ENCODE results near the gene GORASP2. TPM values are rescaled to one million over a fixed set of nuclear protein-coding genes. Genes with fewer than 3 reads are reported as not detected.

GORASP2 gene
- 10 to 100 TPM; 74.6 to 77.1 TPM for total RNA-seq
- 10 to 100 TPM; 34.9 to 38.9 TPM for polyA plus RNA-seq
- long read RNA-seq, donor 1, transcript GORASP2-201 (10 exons, 3,173 nt) = major isoform, 127 of 203 reads
- long read RNA-seq, donor 1, partial matches to known transcripts = 58 of 203 reads
- long read RNA-seq, donor 1, other reads (novel, unspliced or antisense) = 13 of 203 reads
- long read RNA-seq, donor 2, transcript GORASP2-201 (10 exons, 3,173 nt) = major isoform, 26 of 41 reads
- long read RNA-seq, donor 2, partial matches to known transcripts = 7 of 41 reads
- long read RNA-seq, donor 2, other reads (novel, unspliced or antisense) = 7 of 41 reads

DNA sequence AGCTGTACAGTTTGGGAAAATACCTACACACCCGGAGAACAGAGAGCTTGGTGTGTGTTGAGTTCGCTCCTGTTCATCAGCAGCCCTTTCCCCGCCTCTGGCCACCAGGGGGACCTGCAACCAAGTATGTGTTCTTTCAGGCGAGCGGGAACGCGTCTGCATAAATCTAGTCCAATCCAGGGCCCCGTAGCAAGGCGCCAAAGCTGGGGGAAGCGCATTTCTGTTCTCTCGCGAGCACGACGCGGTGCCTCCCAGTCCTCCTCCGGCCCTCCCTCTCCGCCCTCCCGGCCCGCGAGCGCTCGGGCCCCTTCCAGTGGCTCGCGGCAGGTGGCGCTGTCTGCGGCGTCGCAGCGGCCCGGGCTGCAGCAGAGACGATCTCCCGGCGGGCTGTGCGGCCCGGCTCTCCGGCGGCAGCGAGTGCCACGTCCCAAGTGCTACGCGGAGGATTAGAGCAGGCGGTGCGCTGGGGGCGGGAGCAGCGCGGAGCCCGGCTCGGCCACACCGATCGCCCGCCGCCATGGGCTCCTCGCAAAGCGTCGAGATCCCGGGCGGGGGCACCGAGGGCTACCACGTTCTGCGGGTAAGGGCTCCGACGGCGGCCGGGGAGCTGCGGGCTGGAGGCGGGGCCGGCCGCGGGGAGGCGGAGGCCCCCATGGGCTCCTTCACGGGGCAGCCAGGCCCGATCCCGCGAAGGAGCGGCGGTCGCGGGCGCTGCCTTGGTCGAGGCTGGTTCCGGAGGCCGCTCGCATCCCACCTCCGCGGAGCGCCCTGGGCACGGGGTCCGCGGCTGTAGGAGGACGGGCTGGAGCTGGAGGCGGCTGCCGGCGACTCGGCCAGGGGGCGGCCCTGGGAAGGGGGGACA is at the start of gene GORASP2:
TSS of gene GORASP2 (plus strand) at position 430 of the 862 bp plus-strand sequence. CDS start at position 518, 88 bp downstream.
- Histone ChIP-seq H3K9me3 (ENCODE audit: control insufficient read depth, low read length) (no peaks in the 10 kb centered on the region), H3K36me3 (ENCODE audit: control insufficient read depth in 1 of 2, insufficient read depth in 2 of 2, low read length in 1 of 2) (no peaks in the 10 kb centered on the region), H3K27ac (ENCODE audit: low read depth in 1 of 2, low read length in 2 of 2) (peak within 1 kb of the TSS; percentile 44 to 95), H3K4me3 (ENCODE audit: low read length in 2 of 2) (peak within 1 kb of the TSS; percentile 73 to 91), H3K27me3 (ENCODE audit: control insufficient read depth in 1 of 2, insufficient read depth in 2 of 2, low read length in 1 of 2) (no peaks in the 10 kb centered on the region), H3K4me1 (ENCODE audit: control insufficient read depth in 1 of 2, insufficient read depth in 2 of 2, low read length in 2 of 2) (peaks cover 2% of the 10 kb centered on the region in 2 donors)
- ATAC-seq (ENCODE audit: low FRiP score) = peak; percentile 100
- WGBS, 2 donors = 0 to 1% methylated on average over 90 to 95 of the region's 95 CpGs
- intact Hi-C loops (cut with DNase I) = loop anchor here in 1 of 2 donors (5.0 kb wide), 1 partner anchor 488 kb away; no protein-coding TSS in a partner anchor
- peak; percentile 99 to 100 for DNase-seq

DNA sequence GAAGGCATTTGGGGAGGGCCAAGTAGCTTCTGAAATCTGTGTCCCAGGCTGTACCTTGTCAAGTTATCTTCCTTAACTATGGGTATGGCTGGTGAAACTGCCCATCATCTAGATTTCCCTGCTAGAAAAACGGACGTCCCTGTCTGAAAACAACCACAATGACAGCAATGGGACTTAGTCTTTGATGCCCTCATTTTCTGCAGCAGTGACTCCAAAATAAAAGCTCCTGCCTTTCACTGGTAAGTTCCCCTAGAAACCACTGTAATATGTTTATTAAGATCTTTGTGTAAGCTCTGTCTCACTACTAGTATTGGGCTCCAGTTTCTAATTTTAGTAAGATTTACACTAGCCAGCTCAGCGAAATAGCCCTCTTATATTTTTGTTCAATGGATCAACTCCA is 47.2 kb upstream of the GORASP2 start:
- Histone ChIP-seq H3K27me3 (ENCODE audit: control insufficient read depth in 1 of 2, insufficient read depth in 2 of 2, low read length in 1 of 2) (no peaks in the 10 kb centered on the region), H3K36me3 (ENCODE audit: control insufficient read depth in 1 of 2, insufficient read depth in 2 of 2, low read length in 1 of 2) (no peaks in the 10 kb centered on the region), H3K4me1 (ENCODE audit: control insufficient read depth in 1 of 2, insufficient read depth in 2 of 2, low read length in 2 of 2) (no peaks in the 10 kb centered on the region), H3K9me3 (ENCODE audit: control insufficient read depth, low read length) (no peaks in the 10 kb centered on the region), H3K4me3 (ENCODE audit: low read length in 2 of 2) (no peak overlapping the region), H3K27ac (ENCODE audit: low read depth in 1 of 2, low read length in 2 of 2) (no peak overlapping the region)
- 11 to 17% methylated on average over 3 of the region's 3 CpGs for WGBS, 2 donors
- ATAC-seq (ENCODE audit: low FRiP score) (no peak), DNase-seq (no peak)
- intact Hi-C loops (cut with DNase I) = no loop called here

DNA sequence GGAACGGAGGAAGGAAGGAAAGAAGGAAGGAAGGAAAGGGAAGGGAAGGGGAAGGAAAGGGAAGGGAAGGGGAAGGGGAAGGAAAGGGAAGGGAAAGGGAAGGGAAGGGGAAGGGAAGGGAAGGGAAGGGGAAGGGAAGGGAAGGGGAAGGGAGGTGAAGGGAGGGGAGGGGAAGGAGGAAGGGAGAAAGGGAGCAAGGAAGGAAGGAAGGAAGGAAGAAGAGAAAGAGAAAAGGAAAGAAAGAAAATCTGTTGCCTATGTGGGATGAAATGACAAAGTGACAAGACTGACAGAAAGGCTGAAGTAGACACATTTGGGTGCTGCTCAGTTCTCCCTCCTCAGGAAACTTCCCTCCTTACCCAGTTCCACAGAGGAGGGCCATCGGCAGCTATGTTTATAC is 46.3 kb upstream of the GORASP2 start:
- Histone ChIP-seq H3K4me3 (ENCODE audit: low read length in 2 of 2) (no peak overlapping the region), H3K36me3 (ENCODE audit: control insufficient read depth in 1 of 2, insufficient read depth in 2 of 2, low read length in 1 of 2) (no peaks in the 10 kb centered on the region), H3K9me3 (ENCODE audit: control insufficient read depth, low read length) (no peaks in the 10 kb centered on the region), H3K27me3 (ENCODE audit: control insufficient read depth in 1 of 2, insufficient read depth in 2 of 2, low read length in 1 of 2) (no peaks in the 10 kb centered on the region), H3K4me1 (ENCODE audit: control insufficient read depth in 1 of 2, insufficient read depth in 2 of 2, low read length in 2 of 2) (no peaks in the 10 kb centered on the region), H3K27ac (ENCODE audit: low read depth in 1 of 2, low read length in 2 of 2) (no peak overlapping the region)
- ATAC-seq (ENCODE audit: low FRiP score) (no peak), DNase-seq (no peak)
- intact Hi-C loops (cut with DNase I) = no loop called here
- 83 to 93% methylated on average over 2 of the region's 2 CpGs for WGBS, 2 donors

DNA sequence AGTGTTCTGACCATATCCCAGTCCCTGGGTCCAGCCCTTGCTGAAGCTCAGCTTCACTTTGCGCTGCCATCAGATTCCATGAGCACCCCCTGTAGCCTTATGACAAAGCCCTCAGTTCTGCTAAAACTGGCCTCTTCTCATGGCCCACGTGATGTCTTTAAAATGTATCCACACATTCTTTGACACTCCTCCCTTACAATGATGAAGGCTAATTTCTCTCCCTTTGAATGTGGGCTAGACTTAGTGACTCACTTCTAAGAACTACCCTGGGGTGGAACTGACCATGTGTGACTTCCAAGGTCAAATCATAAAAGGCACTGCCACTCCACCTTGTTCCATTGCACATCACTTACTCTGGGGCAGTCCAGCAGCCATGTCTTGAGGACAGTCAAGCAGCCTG is 45.4 kb upstream of the GORASP2 start:
- DNase-seq (no peak), ATAC-seq (ENCODE audit: low FRiP score) (no peak)
- intact Hi-C loops (cut with DNase I) = no loop called here
- H3K27ac ChIP-seq (ENCODE audit: low read depth in 1 of 2, low read length in 2 of 2) = no peak overlapping the region
- H3K36me3 ChIP-seq (ENCODE audit: control insufficient read depth in 1 of 2, insufficient read depth in 2 of 2, low read length in 1 of 2) = no peaks in the 10 kb centered on the region
- H3K4me1 ChIP-seq (ENCODE audit: control insufficient read depth in 1 of 2, insufficient read depth in 2 of 2, low read length in 2 of 2) = no peaks in the 10 kb centered on the region
- no peak overlapping the region for H3K4me3 ChIP-seq (ENCODE audit: low read length in 2 of 2)
- no peaks in the 10 kb centered on the region for H3K27me3 ChIP-seq (ENCODE audit: control insufficient read depth in 1 of 2, insufficient read depth in 2 of 2, low read length in 1 of 2)
- no peaks in the 10 kb centered on the region for H3K9me3 ChIP-seq (ENCODE audit: control insufficient read depth, low read length)
- WGBS, 2 donors = 89 to 90% methylated on average over 2 of the region's 2 CpGs

DNA sequence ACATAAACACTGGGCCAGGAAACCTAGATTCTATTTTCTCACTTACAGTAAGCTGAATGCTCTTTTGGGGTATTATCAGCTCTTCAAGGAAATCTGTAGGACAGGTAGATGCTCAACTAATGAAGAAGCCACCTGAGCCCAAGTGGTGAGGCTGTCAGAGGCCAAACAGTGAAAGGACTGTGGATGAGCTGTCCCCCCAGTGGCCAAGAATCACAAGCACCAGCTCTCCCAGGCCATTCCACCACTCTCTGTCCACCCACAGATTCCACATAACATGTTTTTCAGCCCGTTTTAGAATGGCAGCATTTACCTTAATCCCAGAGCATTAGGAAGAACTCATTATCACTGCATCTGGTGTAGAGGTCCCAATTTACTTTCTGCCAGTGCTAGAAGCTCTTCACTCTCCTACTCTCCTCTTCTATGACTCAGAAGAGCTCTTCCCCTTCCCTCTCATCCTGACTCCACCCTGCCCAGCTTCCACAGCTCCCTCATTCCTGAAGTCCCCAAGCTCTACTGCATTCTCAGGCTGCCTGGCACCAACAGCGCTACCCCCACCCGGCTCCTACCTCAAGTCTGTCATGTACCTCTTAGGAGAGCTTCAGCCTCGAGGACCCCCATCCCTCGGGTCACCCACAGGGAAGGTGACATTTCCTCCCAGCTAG is 43.8 kb upstream of the GORASP2 start:
- ATAC-seq (ENCODE audit: low FRiP score) = no peak
- WGBS, 2 donors = 77 to 78% methylated on average over 5 of the region's 5 CpGs
- Histone ChIP-seq H3K36me3 (ENCODE audit: control insufficient read depth in 1 of 2, insufficient read depth in 2 of 2, low read length in 1 of 2) (no peaks in the 10 kb centered on the region), H3K4me1 (ENCODE audit: control insufficient read depth in 1 of 2, insufficient read depth in 2 of 2, low read length in 2 of 2) (no peaks in the 10 kb centered on the region), H3K27ac (ENCODE audit: low read depth in 1 of 2, low read length in 2 of 2) (no peak overlapping the region), H3K27me3 (ENCODE audit: control insufficient read depth in 1 of 2, insufficient read depth in 2 of 2, low read length in 1 of 2) (no peaks in the 10 kb centered on the region), H3K9me3 (ENCODE audit: control insufficient read depth, low read length) (no peaks in the 10 kb centered on the region), H3K4me3 (ENCODE audit: low read length in 2 of 2) (no peak overlapping the region)
- DNase-seq = no peak
- intact Hi-C loops (cut with DNase I) = no loop called here

DNA sequence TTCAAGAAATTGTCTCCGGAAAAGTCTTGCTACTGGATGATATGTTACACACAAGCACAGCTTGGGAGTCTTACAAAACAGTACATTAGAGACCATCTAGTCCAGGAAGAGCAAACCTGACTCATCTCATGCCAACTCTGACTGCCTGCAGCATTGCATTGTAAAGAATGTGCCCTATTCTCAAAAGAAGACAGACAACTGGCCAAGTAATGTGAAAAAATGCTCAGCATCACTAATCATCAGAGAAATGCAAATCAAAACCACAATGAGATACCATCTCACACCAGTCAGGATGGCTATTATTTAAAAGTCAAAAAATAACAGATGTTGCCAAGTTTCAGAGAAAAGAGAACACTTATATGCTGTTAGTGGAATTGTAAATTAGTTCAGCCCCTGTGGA is 42.7 kb upstream of the GORASP2 start:
- intact Hi-C loops (cut with DNase I) = no loop called here
- H3K9me3 ChIP-seq (ENCODE audit: control insufficient read depth, low read length) = no peaks in the 10 kb centered on the region
- no peaks in the 10 kb centered on the region for H3K27me3 ChIP-seq (ENCODE audit: control insufficient read depth in 1 of 2, insufficient read depth in 2 of 2, low read length in 1 of 2)
- no peak overlapping the region for H3K4me3 ChIP-seq (ENCODE audit: low read length in 2 of 2)
- no peaks in the 10 kb centered on the region for H3K4me1 ChIP-seq (ENCODE audit: control insufficient read depth in 1 of 2, insufficient read depth in 2 of 2, low read length in 2 of 2)
- no peaks in the 10 kb centered on the region for H3K36me3 ChIP-seq (ENCODE audit: control insufficient read depth in 1 of 2, insufficient read depth in 2 of 2, low read length in 1 of 2)
- no peak for DNase-seq
- WGBS, 2 donors = 92 to 97% methylated on average over 1 of the region's 1 CpG
- no peak overlapping the region for H3K27ac ChIP-seq (ENCODE audit: low read depth in 1 of 2, low read length in 2 of 2)
- no peak for ATAC-seq (ENCODE audit: low FRiP score)

DNA sequence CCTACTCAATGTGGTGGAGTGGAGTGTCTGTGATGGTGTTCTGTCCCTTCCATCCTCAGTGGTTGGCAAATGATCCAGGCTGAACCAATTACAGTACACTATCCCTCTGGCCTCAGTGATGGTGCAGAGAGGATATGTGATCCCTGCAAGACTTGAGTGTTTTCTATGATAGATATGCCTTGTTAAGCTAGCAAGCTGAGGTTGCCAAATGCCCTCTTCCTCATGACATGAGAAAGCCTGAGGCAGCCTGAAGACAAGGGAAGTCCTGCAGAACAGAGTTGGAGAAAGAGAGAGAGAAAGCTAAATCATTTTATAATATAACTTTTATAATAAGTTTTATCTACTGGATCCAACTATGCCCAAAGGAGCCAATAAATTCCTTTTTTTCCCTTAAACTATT is 41.6 kb upstream of the GORASP2 start:
- no peaks in the 10 kb centered on the region for H3K27me3 ChIP-seq (ENCODE audit: control insufficient read depth in 1 of 2, insufficient read depth in 2 of 2, low read length in 1 of 2)
- DNase-seq = no peak
- no peak for ATAC-seq (ENCODE audit: low FRiP score)
- no peaks in the 10 kb centered on the region for H3K36me3 ChIP-seq (ENCODE audit: control insufficient read depth in 1 of 2, insufficient read depth in 2 of 2, low read length in 1 of 2)
- no peak overlapping the region for H3K4me3 ChIP-seq (ENCODE audit: low read length in 2 of 2)
- no peaks in the 10 kb centered on the region for H3K4me1 ChIP-seq (ENCODE audit: control insufficient read depth in 1 of 2, insufficient read depth in 2 of 2, low read length in 2 of 2)
- intact Hi-C loops (cut with DNase I) = no loop called here
- H3K9me3 ChIP-seq (ENCODE audit: control insufficient read depth, low read length) = no peaks in the 10 kb centered on the region
- no peak overlapping the region for H3K27ac ChIP-seq (ENCODE audit: low read depth in 1 of 2, low read length in 2 of 2)

DNA sequence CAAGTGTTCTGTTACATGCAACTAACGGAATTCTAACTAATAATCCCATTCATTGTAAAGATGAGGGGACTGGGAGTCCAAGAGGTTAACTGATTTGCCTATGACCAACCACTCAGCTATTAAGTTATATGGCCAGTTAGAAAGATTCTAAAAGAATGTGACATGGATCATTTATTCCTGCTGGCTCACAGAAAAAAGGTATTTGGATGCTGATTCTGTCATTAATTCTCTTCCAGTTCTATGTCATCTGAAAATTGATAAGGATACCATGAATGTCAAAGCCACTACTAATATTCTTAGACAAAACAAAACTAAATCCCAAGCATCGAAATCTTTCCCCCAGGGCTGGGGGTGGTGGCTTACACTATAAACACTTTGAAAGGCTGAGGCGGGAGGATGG is 41.2 kb upstream of the GORASP2 start:
- ATAC-seq (ENCODE audit: low FRiP score) = no peak

More for the DNA sequence above, 41.2 kb upstream of the GORASP2 start:
- no peak for DNase-seq
- Histone ChIP-seq H3K4me1 (ENCODE audit: control insufficient read depth in 1 of 2, insufficient read depth in 2 of 2, low read length in 2 of 2) (no peaks in the 10 kb centered on the region), H3K27me3 (ENCODE audit: control insufficient read depth in 1 of 2, insufficient read depth in 2 of 2, low read length in 1 of 2) (no peaks in the 10 kb centered on the region), H3K4me3 (ENCODE audit: low read length in 2 of 2) (no peak overlapping the region), H3K9me3 (ENCODE audit: control insufficient read depth, low read length) (no peaks in the 10 kb centered on the region), H3K36me3 (ENCODE audit: control insufficient read depth in 1 of 2, insufficient read depth in 2 of 2, low read length in 1 of 2) (no peaks in the 10 kb centered on the region), H3K27ac (ENCODE audit: low read depth in 1 of 2, low read length in 2 of 2) (no peak overlapping the region)
- WGBS, 2 donors = 40 to 44% methylated on average over 3 of the region's 3 CpGs
- intact Hi-C loops (cut with DNase I) = no loop called here
